OCI-LY7 (cell line): ENCODE measurements around the gene GCM1.

Source experiments
- CTCF ChIP-seq: fragments of 200-600 bp; sonication (generic); conservative IDR thresholded peaks from 2 replicates; pipeline ENCODE4 v1.5.1; 2014; ENCODE audit warnings: mild to moderate bottlenecking, antibody characterized with exemption, low read length, moderate library complexity, mixed read lengths
- EZH2phosphoT487 ChIP-seq: fragments of 200-600 bp; sonication (generic); IDR thresholded peaks from 2 replicates; pipeline ENCODE4 v1.6.1; 2018; ENCODE audit warnings: low read depth, borderline replicate concordance, mild to moderate bottlenecking, mixed run types, antibody characterized with exemption, low read length, moderate library complexity, mixed read lengths

- no peak for TF ChIP-seq CTCF
- no peak for TF ChIP-seq EZH2phosphoT487
These were observed 33.5 kb downstream of the GCM1 start for GRCh38 chr6:53115113-53115512.
